OCI-LY7 (cell line): ENCODE results near the gene MACROD2.

Experiments used
- EZH2phosphoT487 ChIP-seq: fragments of 200-600 bp; sonication (generic); IDR thresholded peaks from 2 replicates; pipeline ENCODE4 v1.6.1; 2018; ENCODE audit warnings: low read depth, borderline replicate concordance, mild to moderate bottlenecking, mixed run types, antibody characterized with exemption, low read length, moderate library complexity, mixed read lengths
- TF ChIP-seq, protein P1 (sequence below): fragments of 200-600 bp; sonication (generic); conservative IDR thresholded peaks from 2 replicates; pipeline ENCODE4 v1.5.1; 2014; ENCODE audit warnings: mild to moderate bottlenecking, antibody characterized with exemption, low read length, moderate library complexity, mixed read lengths

DNA sequence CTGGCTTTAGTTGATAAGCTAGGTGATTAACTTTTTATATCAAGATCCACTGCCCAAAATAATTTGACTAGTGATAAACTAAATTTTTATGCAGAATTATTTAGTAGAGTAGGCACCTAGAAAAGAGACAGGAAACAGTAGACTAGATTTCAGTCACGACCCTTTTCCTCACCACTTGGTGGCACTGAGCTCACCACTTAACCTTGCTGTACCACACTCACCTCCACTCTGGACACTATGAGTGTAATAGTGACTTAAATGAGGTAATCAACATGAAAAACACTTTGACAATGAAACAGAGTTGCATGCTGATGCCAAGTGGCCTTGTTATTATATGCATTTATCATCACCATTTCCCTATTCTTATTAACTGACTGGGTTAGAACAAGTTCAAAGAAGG is 1847.6 kb downstream of the MACROD2 start:
- TF ChIP-seq, protein P1, sequence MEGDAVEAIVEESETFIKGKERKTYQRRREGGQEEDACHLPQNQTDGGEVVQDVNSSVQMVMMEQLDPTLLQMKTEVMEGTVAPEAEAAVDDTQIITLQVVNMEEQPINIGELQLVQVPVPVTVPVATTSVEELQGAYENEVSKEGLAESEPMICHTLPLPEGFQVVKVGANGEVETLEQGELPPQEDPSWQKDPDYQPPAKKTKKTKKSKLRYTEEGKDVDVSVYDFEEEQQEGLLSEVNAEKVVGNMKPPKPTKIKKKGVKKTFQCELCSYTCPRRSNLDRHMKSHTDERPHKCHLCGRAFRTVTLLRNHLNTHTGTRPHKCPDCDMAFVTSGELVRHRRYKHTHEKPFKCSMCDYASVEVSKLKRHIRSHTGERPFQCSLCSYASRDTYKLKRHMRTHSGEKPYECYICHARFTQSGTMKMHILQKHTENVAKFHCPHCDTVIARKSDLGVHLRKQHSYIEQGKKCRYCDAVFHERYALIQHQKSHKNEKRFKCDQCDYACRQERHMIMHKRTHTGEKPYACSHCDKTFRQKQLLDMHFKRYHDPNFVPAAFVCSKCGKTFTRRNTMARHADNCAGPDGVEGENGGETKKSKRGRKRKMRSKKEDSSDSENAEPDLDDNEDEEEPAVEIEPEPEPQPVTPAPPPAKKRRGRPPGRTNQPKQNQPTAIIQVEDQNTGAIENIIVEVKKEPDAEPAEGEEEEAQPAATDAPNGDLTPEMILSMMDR = peak; percentile 76
- no peak for TF ChIP-seq EZH2phosphoT487
